MG63 (cell line): ENCODE measurements around the gene ANKLE1. TPM values are rescaled to one million over a fixed set of nuclear protein-coding genes. Genes with fewer than 3 reads are reported as not detected.

Source experiments
- DNase-seq: peaks from one replicate; pipeline ENCODE4 v3.0.0-alpha.2; 2020
- H3K27me3 ChIP-seq: fragments of 250-450 bp; sonication (Bioruptor Pico); 2 replicates; pipeline ENCODE4 v1.5.1; 2020; ENCODE audit warnings: mild to moderate bottlenecking, moderate library complexity
- H3K36me3 ChIP-seq: fragments of 250-450 bp; sonication (Bioruptor Pico); 2 replicates; pipeline ENCODE4 v1.5.1; 2020; ENCODE audit warnings: mild to moderate bottlenecking, moderate library complexity
- H3K4me3 ChIP-seq: fragments of 250-450 bp; sonication (Bioruptor Pico); 2 replicates; pipeline ENCODE4 v1.5.1; 2020; ENCODE audit warnings: mild to moderate bottlenecking, moderate library complexity
- H3K9me3 ChIP-seq: fragments of 250-450 bp; sonication (Bioruptor Pico); 2 replicates; pipeline ENCODE4 v1.5.1; 2020; ENCODE audit warnings: mild to moderate bottlenecking, moderate library complexity
- total RNA-seq: library from RNA; depleted of rRNA; stranded (reverse); fragments of >200 nt; shearing (Covaris generic); gene quantifications from 2 replicates; pipeline ENCODE4 v1.2.3, GENCODE V29; 2014; ENCODE audit warnings: low replicate concordance

The ANKLE1 gene
- total RNA-seq, 1 experiment from 2014 or later: 0.46 TPM

DNA sequence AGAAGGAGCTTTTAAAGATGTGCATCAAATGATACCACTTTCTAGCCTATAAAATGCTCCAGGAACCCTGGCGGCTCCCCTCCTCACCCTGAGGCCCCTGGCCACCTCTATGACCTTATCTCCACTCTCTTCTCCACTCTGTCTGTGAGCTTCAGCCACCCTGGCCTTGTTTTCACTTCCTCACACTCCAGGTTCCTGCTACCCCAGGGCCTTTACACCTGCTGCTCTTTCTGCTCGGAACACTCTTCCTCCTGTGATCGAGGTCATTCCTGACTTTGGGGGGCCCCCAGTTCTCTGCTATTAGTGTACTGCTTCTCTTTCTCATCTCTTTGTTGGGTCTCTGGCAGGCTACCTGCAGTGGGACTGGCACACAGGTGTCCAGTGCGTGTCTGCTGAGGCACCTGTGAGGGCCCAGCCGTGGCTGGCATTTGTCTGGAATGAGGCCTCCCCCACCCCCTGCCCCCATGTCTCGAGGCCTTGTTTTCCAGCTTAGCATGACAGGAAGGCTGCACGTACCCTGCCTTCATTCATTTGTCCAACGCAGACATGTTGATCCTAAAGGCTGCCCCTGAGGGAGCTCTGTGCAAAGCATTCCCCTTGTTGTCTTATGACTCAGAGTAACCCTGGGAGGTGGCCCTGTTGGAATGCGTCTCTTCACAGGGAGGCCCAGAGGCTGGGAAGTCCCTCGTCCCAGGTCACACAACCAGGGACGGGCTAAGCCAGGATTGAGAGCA is 29.9 kb downstream of the ANKLE1 start:
- Histone ChIP-seq H3K36me3 (peaks cover 45% of the 10 kb centered on the region), H3K27me3 (no peaks in the 10 kb centered on the region), H3K9me3 (no peaks in the 10 kb centered on the region), H3K4me3 (no peak overlapping the region)
- DNase-seq: peak; percentile 24

DNA sequence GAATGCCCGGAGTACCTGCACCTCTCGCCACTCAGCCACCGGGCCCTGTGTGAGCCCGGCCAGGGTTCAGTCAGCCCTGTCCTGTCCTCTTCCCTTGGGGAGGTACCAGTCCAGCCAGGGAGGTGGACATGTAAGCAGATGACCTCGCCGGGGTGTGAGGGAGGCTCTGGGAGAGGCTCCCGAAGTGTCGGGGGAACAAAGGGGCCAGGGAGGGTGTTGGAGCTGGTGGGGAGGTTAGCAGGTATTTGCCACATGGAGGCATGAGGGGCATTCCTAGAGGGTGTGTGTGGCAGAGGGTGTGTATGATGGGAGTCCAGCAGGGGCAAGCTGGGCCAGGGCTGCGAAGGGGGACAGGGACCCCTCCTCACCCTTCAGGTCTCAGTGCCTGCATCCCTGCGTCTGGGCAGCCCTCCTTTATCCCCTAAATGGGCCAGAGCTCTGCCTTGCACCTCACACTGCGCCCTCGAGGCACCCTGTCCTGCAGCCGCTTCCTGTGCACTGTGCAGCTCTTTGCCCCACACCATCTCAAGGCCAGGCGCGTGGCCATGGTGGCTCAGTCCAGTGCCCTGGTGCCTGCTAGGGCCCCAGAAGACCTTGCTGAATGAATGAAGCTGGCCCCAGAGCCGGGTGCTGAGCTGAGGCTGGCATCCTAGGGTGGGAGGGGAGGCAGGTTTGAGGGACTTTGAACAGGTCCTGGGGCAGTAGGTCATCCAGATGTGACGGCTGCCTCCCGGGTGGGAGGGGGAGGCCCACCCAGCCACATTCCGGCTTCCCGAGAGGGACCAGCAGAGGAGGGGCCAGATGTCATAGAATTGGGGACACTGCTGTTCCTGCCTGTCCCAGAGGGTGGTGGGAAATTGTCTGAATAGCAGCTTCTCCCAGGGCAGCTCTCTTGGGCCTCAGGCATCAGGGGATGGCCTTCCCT is 30.8 kb downstream of the ANKLE1 start:
- Histone ChIP-seq H3K36me3 (peaks cover 51% of the 10 kb centered on the region), H3K27me3 (no peaks in the 10 kb centered on the region), H3K9me3 (no peaks in the 10 kb centered on the region), H3K4me3 (no peak overlapping the region)
- DNase-seq: no peak

DNA sequence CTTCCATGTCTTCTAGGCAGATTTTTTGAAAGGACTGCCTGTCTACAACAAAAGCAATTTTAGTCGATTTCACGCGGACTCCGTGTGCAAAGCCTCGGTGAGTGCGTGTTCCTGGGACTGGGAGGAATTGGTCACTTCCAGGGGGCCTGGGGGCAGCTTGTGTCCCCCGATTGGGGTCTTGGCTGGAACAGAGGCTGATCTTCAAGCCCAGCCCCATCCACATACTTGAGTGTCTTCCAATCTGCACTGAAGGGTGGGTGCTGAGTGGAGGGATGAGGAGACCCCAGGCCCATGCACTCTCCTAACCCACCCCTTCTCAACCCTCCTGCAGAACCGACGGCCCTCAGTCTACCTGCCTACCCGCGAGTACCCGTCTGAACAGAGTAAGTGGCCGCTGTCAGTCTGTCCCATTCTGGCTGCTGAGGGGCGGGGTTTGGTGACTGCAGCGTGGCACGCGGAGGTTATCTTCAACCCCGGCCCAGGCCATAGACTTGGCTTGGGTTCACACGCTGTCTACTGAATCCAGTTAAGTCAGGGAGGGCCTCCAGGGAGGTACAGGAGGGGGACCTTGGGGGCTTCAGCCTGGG is 32.4 kb downstream of the ANKLE1 start:
- Histone ChIP-seq H3K36me3 (peaks cover 60% of the 10 kb centered on the region), H3K27me3 (no peaks in the 10 kb centered on the region), H3K9me3 (no peaks in the 10 kb centered on the region), H3K4me3 (no peak overlapping the region)
- no peak for DNase-seq

DNA sequence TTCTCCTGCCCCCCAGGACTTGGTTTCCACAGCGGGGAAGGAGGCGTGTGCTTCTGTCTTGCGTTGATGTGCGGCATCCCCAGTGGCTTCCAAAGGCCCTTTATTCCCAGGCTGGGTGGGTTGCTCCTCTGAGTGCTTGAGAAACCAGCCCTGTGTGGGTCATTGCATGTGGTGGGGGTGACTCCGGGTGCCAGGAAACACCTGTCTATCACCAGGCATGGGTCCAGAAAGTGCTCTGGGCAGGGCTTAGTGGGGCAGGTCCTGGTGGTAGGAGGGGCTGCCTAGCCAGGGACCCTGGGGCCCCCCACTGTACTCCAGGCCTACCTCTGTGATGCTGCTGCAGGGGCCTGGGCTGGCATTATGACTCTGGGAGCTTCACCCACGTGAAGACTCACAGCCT is 37.3 kb downstream of the ANKLE1 start:
- H3K4me3 ChIP-seq: no peak overlapping the region
- H3K36me3 ChIP-seq: peaks cover 54% of the 10 kb centered on the region
- DNase-seq: no peak
- H3K9me3 ChIP-seq: no peaks in the 10 kb centered on the region
- no peaks in the 10 kb centered on the region for H3K27me3 ChIP-seq

DNA sequence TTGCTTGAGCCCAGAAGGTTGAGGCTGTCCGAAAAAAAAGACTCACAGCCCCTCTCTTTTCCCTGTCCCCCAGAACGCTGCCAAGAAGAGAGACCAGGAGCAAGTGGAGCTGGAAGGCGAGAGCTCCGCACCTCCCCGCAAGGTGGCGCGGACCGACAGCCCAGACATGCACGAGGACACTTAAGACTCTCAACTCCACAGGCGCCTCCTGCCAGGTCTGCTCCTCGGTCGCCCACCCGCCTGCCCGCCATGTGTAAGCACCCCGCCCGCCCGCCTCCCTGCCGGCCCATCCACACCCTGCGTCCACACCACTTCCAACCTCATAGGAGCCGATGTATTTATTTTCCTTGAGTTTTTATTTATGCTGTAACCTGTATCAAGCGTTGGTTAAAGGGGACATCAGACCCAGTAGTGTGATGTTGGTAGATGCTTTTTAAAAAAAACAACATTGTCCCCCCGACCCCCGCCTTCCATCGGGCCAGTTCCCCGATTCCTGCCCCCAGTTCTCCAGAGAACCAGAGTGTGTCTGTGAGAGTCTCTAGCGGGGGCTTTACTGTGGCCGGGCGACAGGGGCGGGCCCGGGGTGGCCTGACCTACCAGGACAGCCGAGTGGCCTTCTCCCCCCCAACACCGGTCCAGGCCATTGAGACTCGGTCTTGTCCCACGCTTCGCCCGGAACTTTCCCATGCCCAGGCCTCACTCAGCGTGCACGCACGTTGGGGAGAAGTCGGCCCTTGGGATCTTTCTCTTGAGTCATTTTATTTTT is 38.0 kb downstream of the ANKLE1 start:
- no peak for DNase-seq
- Histone ChIP-seq H3K36me3 (peaks cover 47% of the 10 kb centered on the region), H3K4me3 (no peak overlapping the region), H3K27me3 (no peaks in the 10 kb centered on the region), H3K9me3 (no peaks in the 10 kb centered on the region)

DNA sequence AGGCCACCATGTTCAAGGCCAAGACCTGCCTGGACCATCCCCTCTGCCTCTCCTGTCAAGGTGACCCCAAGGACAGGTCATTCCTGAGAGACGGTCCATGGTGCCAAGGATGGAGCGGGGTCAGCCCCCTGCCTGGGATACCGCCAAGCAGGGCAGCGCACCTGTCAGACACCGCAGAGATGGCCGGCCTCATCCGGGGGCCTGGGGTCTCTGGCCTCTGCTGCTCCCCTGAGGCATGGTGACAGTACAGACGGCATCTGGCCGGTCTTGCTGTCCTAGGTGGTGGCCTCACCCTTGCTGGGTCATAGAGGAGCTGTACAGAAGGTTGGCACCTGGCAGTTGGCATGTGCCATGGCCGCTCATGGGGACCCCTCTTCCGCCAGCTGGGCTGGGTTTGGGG is 38.7 kb downstream of the ANKLE1 start:
- Histone ChIP-seq H3K27me3 (no peaks in the 10 kb centered on the region), H3K36me3 (peaks cover 44% of the 10 kb centered on the region), H3K4me3 (no peak overlapping the region), H3K9me3 (no peaks in the 10 kb centered on the region)
- DNase-seq: no peak

DNA sequence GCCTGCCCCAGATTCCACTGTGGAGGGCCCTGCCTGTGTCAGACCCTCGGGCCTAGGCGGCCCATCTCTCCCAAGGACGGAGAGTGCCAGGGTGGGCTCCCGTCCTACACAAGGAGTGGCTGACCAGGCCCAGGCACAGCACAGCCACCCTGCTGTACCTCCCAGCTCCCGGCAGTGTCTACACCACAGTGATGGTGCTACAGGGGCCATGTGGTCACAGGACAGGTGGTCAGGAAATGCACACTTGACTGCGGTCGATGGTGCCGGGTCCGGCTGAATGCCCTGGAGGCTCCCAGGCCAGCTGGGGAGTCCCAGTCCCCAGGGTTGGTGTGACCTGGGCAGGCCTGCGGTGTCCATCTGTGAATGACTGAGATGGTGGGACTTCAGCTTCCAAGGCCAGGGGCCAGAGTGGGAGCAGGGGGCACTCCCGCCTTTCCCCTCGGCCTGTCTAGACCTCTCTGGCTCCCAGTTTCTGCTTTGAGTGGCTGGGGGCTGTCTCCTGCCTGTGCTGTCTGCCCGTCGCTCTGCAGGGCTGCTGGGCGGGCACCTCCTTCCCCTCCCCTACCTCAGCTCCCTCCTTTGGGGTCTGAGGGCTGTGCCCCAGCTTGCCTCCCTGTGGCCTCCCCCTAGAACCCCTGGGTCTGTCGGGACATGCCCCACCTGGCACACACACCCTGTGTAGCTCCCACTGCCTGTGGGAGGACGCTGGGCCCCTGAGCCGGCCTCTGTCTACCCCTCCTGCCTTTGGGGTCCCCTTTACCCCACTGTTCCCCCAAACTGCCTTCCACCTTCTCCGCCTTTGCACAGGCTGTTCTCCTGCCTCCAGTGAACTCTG is 40.2 kb downstream of the ANKLE1 start:
- Histone ChIP-seq H3K36me3 (peaks cover 30% of the 10 kb centered on the region), H3K27me3 (no peaks in the 10 kb centered on the region)
- no peak for DNase-seq

DNA sequence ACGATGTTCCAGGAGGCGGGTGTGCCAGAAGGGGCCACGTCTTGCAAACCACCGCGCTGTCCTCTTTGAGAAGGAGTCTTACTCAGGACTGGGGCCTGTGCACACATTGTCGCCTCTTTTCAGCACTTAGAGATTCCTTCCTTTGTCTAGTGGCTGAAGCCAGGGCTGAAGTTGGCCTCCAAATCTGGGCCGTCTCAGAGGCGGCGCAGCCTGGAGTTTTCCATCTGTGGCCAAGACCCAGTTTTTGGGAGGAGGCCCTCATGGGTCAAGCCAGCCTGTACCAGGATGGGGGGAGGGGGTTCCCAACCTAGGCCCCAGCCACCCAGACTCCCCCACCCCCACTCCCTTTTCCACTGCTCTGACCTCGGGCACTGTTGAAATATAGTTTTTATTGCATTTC is 41.2 kb downstream of the ANKLE1 start:
- no peaks in the 10 kb centered on the region for H3K9me3 ChIP-seq
- DNase-seq: no peak
- no peaks in the 10 kb centered on the region for H3K27me3 ChIP-seq
- peaks cover 23% of the 10 kb centered on the region for H3K36me3 ChIP-seq
- H3K4me3 ChIP-seq: no peak overlapping the region

More for the DNA sequence above, 40.2 kb downstream of the ANKLE1 start:
- Histone ChIP-seq H3K9me3 (no peaks in the 10 kb centered on the region), H3K4me3 (no peak overlapping the region)

DNA sequence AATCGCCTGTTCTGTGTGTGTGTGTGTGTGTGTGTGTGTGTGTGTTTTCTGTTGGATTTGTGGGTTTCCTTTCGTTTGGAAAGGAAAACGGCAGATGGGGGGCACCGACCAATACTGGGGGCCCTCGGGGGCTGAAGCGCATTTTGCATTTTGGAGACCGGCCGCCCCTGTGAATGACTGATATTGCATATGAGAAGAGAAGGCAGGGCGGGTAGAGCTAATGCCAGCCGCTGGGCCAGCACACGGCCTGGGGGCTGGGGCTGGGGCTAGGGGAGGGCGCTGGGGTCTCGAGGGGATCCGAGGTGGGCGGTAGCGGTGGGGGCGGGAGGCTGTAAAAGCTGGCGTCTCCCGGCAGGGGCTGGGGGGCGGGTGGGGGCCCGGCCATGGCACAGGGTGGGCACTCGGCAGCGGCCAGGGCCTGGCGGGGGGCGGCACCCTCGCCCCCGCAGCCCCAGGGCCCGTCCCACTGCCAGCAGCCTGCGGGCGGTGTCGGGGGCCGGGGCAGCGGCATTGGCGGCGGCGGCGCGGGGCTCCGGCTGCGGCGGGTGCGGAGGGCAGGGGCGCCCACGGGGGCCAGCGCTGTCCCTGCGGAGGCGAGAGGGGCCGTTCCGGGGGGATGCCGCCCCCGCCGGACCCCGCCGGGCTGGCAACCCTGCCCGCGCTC is 41.7 kb downstream of the ANKLE1 start:
- Histone ChIP-seq H3K27me3 (no peaks in the 10 kb centered on the region), H3K9me3 (no peaks in the 10 kb centered on the region), H3K4me3 (no peak overlapping the region), H3K36me3 (peaks cover 17% of the 10 kb centered on the region)
- no peak for DNase-seq

DNA sequence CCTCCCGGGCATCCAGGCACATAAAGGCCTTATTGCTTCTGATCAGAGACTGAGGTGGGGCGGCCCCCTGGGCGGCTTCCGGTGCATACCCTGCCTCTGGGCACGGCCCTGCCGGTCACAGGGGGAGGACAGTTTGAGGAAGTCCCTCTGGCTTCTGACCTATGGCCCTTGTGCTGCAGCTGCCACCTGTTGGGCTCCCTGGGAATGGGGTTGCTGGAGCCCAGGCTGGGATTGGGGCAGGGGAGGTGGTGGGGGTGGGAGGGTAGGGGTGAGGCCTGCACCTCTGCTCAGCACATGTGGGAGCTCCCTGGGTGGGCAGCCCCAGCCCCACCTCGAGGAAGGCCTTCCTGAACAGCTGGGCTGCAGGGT is 42.2 kb downstream of the ANKLE1 start:
- Histone ChIP-seq H3K9me3 (no peaks in the 10 kb centered on the region), H3K4me3 (no peak overlapping the region)
- no peak for DNase-seq

DNA sequence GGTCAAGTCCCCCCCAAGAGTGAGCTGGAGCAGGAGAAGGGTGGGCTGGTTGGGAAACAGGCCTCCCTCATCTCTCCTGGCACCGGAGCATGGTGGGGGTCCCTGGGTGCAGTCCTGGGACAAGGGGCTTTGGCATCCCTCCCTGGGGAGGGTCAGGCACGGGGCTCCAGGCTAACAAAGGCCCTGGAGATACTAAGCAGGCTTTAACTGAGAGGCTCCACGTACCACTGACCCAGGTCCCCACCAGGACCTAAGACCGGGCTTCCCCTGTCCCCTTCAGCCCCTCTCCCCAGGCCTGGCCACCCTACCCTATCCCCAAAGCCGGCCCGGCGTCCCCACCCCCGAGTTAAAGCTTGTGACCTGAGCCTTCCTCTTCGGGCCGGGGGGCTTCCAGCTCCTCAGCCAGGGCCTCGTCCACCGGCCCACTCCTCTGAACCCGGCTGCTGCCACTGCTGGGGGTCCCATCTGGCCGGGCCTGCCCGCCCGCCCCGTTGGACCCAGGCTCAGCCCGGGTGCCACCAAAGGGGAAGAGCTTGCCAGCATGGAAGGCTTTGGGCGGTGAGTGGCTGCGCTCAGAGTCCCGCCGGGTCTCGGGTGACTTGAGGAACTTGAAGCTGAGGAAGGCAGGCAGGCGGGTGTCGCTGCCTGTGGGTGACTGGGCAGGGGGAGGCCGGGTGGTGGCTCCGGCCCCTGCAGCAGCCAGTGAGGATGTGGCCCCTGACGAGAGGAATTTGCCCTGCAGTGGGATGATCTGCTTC is 42.8 kb downstream of the ANKLE1 start:
- Histone ChIP-seq H3K36me3 (peaks cover 17% of the 10 kb centered on the region), H3K4me3 (no peak overlapping the region)
- DNase-seq: no peak

More for the DNA sequence above, 42.2 kb downstream of the ANKLE1 start:
- Histone ChIP-seq H3K27me3 (no peaks in the 10 kb centered on the region), H3K36me3 (peaks cover 17% of the 10 kb centered on the region)

DNA sequence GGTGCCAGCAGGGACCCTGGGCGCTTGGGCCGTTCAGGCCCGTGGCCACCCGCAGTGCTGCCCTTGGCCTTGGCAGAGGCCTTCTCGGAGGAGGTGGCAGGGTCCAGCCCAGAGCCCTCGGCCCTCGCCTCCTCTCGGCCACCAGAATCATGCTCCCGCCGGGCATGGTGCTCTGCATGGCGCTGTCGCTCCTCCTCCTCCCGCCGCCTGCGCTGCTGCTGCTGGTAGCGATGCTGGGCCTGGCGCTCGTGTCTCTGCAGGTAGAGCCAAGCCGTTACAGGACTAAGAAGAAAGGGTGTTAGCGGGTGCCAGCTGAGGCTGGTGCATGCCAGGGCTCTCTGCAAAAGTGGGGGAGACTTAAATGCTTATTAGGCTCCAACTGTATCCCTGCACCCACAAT is 43.4 kb downstream of the ANKLE1 start:
- Histone ChIP-seq H3K4me3 (no peak overlapping the region), H3K27me3 (no peaks in the 10 kb centered on the region), H3K36me3 (peaks cover 13% of the 10 kb centered on the region), H3K9me3 (no peaks in the 10 kb centered on the region)
- DNase-seq: no peak

More for the DNA sequence above, 42.8 kb downstream of the ANKLE1 start:
- Histone ChIP-seq H3K27me3 (no peaks in the 10 kb centered on the region), H3K9me3 (no peaks in the 10 kb centered on the region)

DNA sequence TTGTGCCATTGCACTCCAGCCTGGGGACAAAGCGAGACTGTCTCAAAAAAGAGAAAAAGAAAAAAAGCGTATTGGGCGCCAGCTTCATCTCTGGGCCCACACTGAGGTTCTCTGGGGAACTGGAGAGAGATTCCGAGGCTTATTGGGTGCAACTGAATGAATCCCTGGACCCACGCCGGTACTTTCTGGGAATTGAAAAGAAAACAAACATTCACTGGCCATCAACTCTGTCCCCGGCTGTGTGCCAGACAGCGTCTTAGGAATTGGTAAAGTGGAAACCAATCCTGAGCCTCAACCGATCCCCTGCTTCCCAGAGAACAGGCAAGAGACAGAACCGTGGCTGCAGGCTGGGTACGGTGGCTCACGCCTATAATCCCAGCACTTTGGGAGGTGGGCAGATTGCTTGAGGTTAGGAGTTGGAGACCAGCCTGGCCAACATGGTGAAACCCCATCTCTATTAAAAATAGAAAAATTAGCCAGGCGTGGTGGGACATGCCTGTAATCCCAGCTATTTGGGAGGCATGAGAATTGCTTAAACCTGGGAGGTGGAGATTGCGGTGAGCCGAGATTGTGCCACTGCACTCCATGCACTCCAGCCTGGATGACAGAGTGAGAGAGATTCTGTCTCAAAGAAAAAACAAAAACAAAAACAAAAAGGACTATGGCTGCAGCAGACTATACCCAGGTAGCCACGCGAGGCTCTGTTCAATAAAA is 44.3 kb downstream of the ANKLE1 start:
- DNase-seq: peak; percentile 39
- no peak overlapping the region for H3K4me3 ChIP-seq
- H3K9me3 ChIP-seq: no peaks in the 10 kb centered on the region
- H3K27me3 ChIP-seq: no peaks in the 10 kb centered on the region
- peaks cover 6% of the 10 kb centered on the region for H3K36me3 ChIP-seq

DNA sequence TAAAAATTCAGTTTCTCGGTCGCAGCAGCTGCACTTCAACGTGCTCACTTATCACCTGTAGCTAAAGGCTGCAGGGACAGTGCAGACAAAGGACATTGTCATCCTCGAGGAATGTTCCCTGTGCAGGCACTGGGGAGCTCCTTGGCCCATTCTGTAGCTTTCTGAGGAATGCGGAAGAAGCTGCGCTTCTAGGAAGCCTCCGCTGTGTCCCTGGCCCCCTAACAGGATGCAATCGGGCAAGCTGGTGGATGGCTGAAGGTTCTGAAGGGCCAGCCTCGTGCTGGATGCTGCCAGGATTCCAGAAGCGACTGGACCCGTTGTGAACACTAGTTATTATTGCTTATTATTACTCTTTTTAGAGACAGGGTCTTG is 44.9 kb downstream of the ANKLE1 start:
- no peak for DNase-seq
- H3K27me3 ChIP-seq: no peaks in the 10 kb centered on the region
- peaks cover 2% of the 10 kb centered on the region for H3K36me3 ChIP-seq
- no peak overlapping the region for H3K4me3 ChIP-seq
- H3K9me3 ChIP-seq: no peaks in the 10 kb centered on the region
